ENCODE measurements around the gene TFDP1.

DNA sequence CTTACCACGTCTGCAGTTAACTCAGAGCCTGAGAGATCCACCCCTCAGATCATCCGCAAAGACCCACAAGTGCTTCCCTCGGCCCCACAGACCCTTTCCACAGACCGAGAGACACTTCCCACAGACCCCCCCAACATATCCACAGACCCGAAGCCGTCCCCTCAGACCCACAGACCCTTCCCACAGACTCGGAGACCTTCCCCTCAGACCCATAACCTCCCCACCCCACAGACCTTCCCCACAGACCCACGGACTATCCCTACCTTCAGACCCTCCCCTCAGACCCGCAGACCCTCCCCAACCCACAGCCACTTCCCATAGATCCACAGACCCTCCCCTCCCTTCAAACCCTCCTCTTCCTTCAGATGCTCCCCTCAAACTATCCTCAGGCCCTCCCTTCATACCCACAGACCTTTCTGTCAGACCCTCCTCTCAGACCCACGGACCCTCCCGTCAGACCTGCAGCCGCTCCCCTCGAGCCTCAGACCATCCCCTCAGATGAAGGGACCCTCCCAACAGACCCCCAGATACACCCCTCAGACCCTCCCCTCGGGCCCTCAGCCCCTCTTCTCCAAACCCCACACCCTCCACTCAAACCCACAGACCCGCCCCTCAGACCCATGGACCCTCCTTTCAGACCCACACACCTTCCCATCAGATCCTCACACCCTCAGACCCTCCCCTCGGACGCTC, 20.1 kb upstream of the TFDP1 start:
- TF ChIP-seq, protein P1, sequence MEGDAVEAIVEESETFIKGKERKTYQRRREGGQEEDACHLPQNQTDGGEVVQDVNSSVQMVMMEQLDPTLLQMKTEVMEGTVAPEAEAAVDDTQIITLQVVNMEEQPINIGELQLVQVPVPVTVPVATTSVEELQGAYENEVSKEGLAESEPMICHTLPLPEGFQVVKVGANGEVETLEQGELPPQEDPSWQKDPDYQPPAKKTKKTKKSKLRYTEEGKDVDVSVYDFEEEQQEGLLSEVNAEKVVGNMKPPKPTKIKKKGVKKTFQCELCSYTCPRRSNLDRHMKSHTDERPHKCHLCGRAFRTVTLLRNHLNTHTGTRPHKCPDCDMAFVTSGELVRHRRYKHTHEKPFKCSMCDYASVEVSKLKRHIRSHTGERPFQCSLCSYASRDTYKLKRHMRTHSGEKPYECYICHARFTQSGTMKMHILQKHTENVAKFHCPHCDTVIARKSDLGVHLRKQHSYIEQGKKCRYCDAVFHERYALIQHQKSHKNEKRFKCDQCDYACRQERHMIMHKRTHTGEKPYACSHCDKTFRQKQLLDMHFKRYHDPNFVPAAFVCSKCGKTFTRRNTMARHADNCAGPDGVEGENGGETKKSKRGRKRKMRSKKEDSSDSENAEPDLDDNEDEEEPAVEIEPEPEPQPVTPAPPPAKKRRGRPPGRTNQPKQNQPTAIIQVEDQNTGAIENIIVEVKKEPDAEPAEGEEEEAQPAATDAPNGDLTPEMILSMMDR (IDR thresholded peaks at IDR 0.05), result no peak
- TF ChIP-seq POLR2A (IDR thresholded peaks at IDR 0.05), result no peak
